Activated effector memory CD4-positive, alpha-beta T cell treated with anti-CD3 and anti-CD28 coated beads, Interleukin-2, amount 50 U/mL, for 16 hours (primary cell): ENCODE measurements around the gene PTX4.
"Not testable (repeated sequence)": the region's sequence is repeated elsewhere in the genome, so short reads cannot be mapped to it uniquely, and the experiment has no call there.

Experiments used
- DNase-seq: peaks from one replicate; pipeline ENCODE4 v3.0.0-alpha.2; 2020

The PTX4 gene

DNA sequence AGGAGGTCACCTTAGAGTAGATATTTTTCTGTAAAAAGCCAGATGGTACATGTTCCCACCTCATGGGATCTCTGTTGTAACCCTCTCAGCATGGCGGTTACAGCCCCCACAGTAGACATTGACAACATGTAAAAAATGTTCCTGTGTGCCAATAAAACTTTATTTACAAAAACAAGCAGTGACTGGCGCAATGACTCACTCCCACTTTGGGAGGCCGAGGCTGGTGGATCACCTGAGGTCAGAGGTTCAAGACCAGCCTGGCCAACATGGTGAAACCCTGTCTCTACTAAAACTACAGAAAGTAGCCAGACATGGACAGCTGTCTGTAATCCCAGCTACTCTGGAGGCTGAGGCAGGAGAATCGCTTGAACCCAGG is 49.1 kb downstream of the PTX4 start:
- DNase-seq: not testable (repeated sequence)

DNA sequence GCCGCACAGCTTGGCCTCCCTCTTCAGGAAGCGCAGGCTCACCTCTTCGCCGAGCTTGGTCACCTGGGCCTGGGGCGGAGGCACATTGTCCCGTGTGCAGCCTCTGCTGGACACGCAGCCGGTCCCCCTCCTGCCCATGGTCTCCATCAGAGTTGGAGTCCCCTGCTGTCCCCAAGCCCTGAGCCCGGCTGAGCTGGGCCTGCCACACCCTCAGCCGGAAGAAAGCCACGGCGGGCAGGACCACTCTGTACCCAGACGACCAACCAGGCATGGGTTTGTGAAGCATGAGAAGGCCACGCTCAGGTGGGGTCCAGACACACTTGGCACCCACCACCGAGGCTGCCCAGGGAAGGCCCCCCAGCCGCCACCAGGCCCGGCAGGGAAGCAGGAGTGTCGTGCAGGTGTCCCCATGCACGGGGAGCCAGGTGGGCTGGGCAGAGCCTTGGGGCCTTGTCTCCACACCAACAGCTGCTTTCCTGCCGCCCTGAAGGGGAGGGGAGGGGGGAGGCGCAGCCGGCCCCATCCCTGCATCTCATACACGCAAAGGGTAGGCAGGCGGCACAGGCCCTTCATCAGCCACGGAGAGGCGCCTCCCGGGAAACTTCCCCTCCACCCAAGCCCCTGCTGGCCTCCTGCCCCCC is 49.6 kb downstream of the PTX4 start:
- no peak for DNase-seq

DNA sequence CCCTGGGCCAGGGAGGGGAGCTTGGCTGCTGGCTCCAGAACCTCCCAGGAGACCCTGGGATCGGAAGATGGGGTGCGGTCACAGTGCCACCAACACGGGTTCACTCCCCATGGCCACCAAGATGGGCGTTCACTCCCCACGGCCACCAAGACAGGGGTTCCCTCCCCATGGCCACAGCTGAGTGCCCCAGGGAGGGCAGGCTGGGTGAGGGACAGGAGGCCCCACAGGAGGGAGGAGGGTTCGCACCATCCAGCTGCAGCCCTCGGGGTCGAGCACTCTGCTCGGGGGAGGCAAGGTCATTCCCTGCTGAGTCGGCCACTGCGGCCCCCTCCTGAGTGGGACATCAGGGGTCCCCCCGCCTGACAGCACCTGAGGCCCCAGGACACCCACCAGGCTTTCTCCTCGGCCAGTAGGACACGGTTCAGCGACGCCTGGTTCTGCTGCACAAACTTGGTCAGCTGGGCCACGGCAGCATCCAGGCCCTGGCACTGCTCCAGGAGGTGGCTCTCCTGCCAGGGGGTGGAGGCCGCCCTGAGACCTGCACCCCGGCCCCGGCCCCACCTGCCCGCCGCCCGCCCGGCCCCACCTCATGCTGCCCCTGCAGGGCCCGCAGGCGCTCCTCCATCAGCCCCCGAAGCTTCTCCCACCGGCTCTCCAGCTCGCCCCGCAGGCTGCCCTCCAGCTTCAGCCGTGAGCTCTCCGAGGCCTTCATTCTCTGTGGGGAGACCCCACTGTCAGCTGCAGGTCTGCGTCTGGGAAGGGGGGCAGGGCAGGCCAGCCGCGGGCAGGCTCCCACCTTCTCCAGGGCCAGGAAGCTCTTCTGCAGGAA is 50.3 kb downstream of the PTX4 start:
- DNase-seq: no peak

DNA sequence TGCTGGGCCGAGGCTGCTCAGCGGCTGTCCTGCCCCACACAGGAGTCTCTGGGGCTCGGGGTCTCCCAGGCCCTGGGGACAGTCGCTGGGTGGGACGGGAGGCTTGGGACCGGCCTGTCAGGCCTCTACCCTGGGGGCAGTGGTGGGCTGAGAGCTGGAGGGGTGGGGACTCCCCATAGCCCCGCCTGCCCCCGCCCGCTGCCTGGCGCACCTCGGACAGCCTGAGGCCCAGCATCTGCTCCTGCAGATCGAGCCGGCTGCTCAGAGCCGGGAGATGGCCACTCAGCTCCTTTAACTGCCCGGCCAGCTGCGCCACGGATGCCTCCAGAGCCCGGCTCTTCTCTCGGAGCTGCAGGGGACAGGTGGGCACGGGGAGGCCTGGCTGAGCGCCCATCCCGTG is 51.1 kb downstream of the PTX4 start:
- no peak for DNase-seq

DNA sequence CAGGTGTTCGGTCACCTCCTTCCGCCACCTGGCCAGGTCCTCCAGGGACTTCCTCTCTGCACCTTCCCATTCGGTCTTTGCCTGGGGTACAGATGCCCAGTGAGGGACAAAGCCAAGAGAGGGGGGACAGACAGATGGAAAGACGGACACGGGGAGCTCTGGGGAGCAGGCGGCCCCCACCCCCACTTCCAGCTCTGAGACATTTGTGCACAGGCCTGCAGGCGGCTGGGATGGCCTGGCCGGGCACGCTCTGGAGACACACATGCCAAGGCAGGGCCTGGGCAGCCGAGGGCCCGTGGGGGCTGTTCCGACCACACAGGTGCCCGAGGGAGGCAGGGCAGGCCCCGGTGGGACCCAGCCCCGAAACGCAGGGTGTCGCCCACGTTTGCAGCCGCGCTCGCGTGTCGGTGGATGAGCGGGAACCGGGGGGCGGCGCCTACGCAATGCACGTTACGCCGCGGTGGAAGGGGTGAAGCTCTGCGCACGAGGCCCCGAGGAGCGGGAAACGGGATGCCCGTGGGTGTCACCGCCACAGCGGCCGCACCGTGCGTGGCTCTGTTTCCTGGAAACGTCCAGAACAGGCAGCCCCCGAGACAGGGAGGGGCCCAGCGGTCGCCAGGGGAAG is 51.9 kb downstream of the PTX4 start:
- no peak for DNase-seq

DNA sequence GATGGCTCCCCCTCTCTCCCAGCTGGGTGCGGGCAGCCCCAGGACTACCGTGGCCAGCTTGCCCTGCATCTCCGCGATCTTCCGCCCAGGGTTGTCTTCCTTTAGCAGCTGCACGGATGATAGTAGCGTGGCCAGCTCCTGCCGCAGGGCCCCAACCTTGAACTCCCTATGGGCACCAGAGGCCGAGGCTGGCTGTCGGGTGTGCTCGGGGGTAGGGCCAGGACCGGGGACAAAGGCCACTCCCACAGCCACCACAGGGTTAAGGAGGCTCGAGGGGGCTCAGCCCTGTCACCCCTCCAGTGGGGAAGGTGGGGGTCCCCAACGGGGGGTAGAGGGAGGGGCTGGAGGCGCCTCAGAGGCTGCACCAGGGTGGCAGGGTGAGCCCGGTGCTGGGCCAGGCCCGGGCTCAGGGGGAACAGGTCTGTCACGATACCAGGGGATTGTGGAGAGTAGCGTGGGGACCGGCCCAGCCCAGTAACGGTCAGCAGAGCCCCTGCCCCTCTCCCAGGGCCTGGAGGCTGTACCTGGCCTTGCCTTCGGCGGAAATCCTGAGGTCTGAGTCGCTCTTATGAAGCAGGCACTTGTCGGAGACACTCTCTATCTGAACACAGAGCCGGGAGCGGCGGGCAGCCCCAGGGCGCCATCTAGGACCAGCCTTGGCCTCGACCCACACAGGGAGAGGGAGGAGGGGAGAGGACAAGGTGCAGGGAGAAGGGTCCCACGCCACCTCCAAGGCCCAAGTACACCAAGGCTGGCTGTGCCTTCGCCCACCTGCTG is 52.6 kb downstream of the PTX4 start:
- no peak for DNase-seq
